DOHH2 (cell line): ENCODE data around the gene CHRM5.

Experiments used
- H3F3A ChIP-seq: fragments of 200-600 bp; sonication (generic), shearing (Covaris generic); 2 replicates; pipeline ENCODE4 v1.6.0; 2016; ENCODE audit warnings: antibody characterized with exemption, mild to moderate bottlenecking; ENCODE audit not compliant: control insufficient read depth, insufficient read depth
- H3K27ac ChIP-seq: fragments of 200-600 bp; sonication (generic); 2 replicates; pipeline ENCODE4 v1.5.1; 2014; ENCODE audit warnings: low read depth, mild to moderate bottlenecking, low read length, moderate library complexity
- H3K27me3 ChIP-seq: fragments of 200-600 bp; sonication (generic); 2 replicates; pipeline ENCODE4 v1.6.1; 2014; ENCODE audit warnings: mild to moderate bottlenecking, low read length, mixed read lengths; ENCODE audit not compliant: control insufficient read depth
- H3K36me3 ChIP-seq: fragments of 200-600 bp; sonication (generic); 2 replicates; pipeline ENCODE4 v1.6.1; 2014; ENCODE audit warnings: mild to moderate bottlenecking, low read length, moderate library complexity, mixed read lengths; ENCODE audit not compliant: control insufficient read depth
- H3K4me1 ChIP-seq: fragments of 200-600 bp; sonication (generic); 2 replicates; pipeline ENCODE4 v1.6.1; 2014; ENCODE audit warnings: mild to moderate bottlenecking, low read length, mixed read lengths; ENCODE audit not compliant: control insufficient read depth
- H3K4me2 ChIP-seq: fragments of 200-600 bp; sonication (generic); 2 replicates; pipeline ENCODE4 v1.6.0; 2014; ENCODE audit warnings: mild to moderate bottlenecking, low read length, moderate library complexity
- H3K4me3 ChIP-seq: fragments of 200-600 bp; sonication (generic); 2 replicates; pipeline ENCODE4 v1.5.1; 2014; ENCODE audit warnings: mild to moderate bottlenecking, low read length, mixed read lengths
- H3K79me2 ChIP-seq: fragments of 200-600 bp; sonication (generic); 2 replicates; pipeline ENCODE4 v1.6.1; 2014; ENCODE audit warnings: mild to moderate bottlenecking, low read length, mixed read lengths; ENCODE audit not compliant: control insufficient read depth
- H3K9me2 ChIP-seq: fragments of 200-600 bp; sonication (generic); replicated peaks from 2 replicates; pipeline ENCODE4 v1.6.1; 2014; ENCODE audit warnings: mild to moderate bottlenecking, low read length, mixed read lengths; ENCODE audit not compliant: control insufficient read depth
- H3K9me3 ChIP-seq: fragments of 200-600 bp; sonication (generic); 2 replicates; pipeline ENCODE4 v1.6.1; 2014; ENCODE audit warnings: antibody characterized with exemption, low read length, mixed read lengths; ENCODE audit not compliant: control insufficient read depth, insufficient read depth
- H4K20me1 ChIP-seq: fragments of 200-600 bp; sonication (generic); 2 replicates; pipeline ENCODE4 v1.6.0; 2014; ENCODE audit warnings: low read depth, mild to moderate bottlenecking, antibody characterized with exemption, low read length, moderate library complexity; ENCODE audit not compliant: control insufficient read depth, insufficient read depth
- EZH2phosphoT487 ChIP-seq: fragments of 200-600 bp; sonication (generic); IDR thresholded peaks from 2 replicates; pipeline ENCODE4 v1.6.1; 2017; ENCODE audit warnings: borderline replicate concordance, mild to moderate bottlenecking, antibody characterized with exemption, low read length, moderate library complexity, mixed read lengths
- TF ChIP-seq, protein P1 (sequence below): fragments of 200-600 bp; sonication (generic); IDR thresholded peaks from one replicate; pipeline ENCODE4 v1.5.1; 2014; ENCODE audit warnings: antibody characterized with exemption, mild to moderate bottlenecking, low read depth, low read length; ENCODE audit not compliant: poor library complexity, severe bottlenecking

CHRM5 gene

DNA sequence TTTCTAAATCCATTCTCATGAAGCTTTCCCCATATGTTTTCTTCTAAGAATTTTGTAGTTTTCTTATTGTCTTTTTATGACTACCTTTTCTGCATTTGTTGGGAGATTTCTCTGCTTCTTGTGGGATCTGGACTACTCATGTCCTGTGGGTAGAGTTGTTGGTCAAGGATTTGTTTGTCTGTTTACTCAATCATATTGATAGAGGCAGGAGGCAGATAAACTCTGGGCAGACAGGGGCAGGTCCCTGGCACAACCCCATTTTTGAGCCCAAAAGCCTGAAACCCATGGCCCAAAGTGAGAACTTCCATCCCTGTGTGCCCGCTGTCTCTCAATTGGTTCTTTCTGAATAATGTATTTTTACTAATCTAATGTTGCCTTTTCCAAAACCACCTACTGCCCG lies 145.9 kb downstream of the CHRM5 start:
- H3K4me1 ChIP-seq = peaks cover 6% of the 10 kb centered on the region
- no peaks in the 10 kb centered on the region for H3K9me2 ChIP-seq
- H3K4me2 ChIP-seq = no peak overlapping the region
- no peaks in the 10 kb centered on the region for H3F3A ChIP-seq
- no peaks in the 10 kb centered on the region for H3K36me3 ChIP-seq
- H4K20me1 ChIP-seq = no peaks in the 10 kb centered on the region
- no peaks in the 10 kb centered on the region for H3K79me2 ChIP-seq
- H3K27ac ChIP-seq = no peak overlapping the region
- TF ChIP-seq, protein P1, sequence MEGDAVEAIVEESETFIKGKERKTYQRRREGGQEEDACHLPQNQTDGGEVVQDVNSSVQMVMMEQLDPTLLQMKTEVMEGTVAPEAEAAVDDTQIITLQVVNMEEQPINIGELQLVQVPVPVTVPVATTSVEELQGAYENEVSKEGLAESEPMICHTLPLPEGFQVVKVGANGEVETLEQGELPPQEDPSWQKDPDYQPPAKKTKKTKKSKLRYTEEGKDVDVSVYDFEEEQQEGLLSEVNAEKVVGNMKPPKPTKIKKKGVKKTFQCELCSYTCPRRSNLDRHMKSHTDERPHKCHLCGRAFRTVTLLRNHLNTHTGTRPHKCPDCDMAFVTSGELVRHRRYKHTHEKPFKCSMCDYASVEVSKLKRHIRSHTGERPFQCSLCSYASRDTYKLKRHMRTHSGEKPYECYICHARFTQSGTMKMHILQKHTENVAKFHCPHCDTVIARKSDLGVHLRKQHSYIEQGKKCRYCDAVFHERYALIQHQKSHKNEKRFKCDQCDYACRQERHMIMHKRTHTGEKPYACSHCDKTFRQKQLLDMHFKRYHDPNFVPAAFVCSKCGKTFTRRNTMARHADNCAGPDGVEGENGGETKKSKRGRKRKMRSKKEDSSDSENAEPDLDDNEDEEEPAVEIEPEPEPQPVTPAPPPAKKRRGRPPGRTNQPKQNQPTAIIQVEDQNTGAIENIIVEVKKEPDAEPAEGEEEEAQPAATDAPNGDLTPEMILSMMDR = no peak
- TF ChIP-seq EZH2phosphoT487 = no peak
- H3K4me3 ChIP-seq = no peak overlapping the region
- no peaks in the 10 kb centered on the region for H3K9me3 ChIP-seq
- H3K27me3 ChIP-seq = no peaks in the 10 kb centered on the region

DNA sequence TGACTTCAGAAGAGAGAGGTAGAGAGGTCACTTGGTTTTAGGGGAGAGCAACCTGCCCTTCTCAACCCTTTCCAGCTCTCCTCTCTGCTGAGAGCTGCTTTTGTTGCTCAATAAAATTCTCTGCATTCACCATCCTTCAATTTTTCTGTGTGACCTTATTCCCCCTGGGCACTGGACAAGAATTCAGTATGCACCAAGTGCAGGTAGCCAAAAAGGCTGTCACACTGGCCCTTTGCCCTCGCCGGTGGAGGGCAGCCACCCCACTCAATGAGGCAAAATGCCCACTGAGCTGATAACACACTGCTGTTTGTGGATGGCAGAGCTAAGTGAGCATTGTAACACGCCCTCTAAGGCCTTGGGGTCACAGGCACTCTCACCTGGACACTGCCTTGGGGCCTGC lies 146.4 kb downstream of the CHRM5 start:
- Histone ChIP-seq H3K9me3 (no peaks in the 10 kb centered on the region), H4K20me1 (no peaks in the 10 kb centered on the region), H3K36me3 (no peaks in the 10 kb centered on the region), H3F3A (no peaks in the 10 kb centered on the region), H3K79me2 (no peaks in the 10 kb centered on the region), H3K4me2 (no peak overlapping the region), H3K27me3 (no peaks in the 10 kb centered on the region), H3K9me2 (no peaks in the 10 kb centered on the region), H3K27ac (no peak overlapping the region), H3K4me1 (peaks cover 6% of the 10 kb centered on the region), H3K4me3 (no peak overlapping the region)
- TF ChIP-seq, protein P1 = no peak
- TF ChIP-seq EZH2phosphoT487 = no peak

DNA sequence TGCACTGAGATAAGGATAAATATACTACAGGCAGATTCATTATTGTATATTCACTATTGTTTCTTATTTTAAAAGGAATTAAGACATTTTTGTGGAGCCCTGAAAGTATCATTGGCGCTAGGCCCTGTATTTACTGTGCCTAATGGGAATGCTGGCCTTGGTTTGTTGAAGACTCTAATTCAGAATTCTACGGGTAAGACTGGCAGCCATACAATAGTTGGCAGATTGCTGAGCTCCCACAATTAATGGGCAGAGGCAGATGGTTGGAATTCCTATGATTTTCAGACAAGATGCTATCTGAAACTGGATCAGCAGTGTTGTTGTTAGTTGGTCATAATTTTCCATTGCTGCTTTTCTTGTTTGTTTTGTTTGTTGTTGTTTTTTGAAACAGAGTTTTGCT lies 148.3 kb downstream of the CHRM5 start:
- H3K36me3 ChIP-seq = no peaks in the 10 kb centered on the region
- no peak overlapping the region for H3K4me2 ChIP-seq
- no peaks in the 10 kb centered on the region for H3K9me2 ChIP-seq
- H3K4me3 ChIP-seq = no peak overlapping the region
- H3K4me1 ChIP-seq = no peaks in the 10 kb centered on the region
- no peak overlapping the region for H3K27ac ChIP-seq
- H3K9me3 ChIP-seq = no peaks in the 10 kb centered on the region
- H3K27me3 ChIP-seq = no peaks in the 10 kb centered on the region
- no peaks in the 10 kb centered on the region for H3F3A ChIP-seq
- no peak for TF ChIP-seq EZH2phosphoT487
- TF ChIP-seq, protein P1 = no peak
- no peaks in the 10 kb centered on the region for H4K20me1 ChIP-seq
- no peaks in the 10 kb centered on the region for H3K79me2 ChIP-seq
